GM19035 (cell line): ENCODE measurements around the gene FAM89B.
A peak's percentile ranks its signal among the peaks of the same experiment; 100 is the strongest.

Experiments
- ATAC-seq: cut with Tn5 transposase; IDR thresholded peaks from one replicate; pipeline ENCODE4 v1.9.1; 2021; ENCODE audit not compliant: unreplicated experiment

The FAM89B gene

GRCh38 chr11:65586676-65587075, 14.3 kb downstream of the FAM89B start:
- ATAC-seq, result no peak

- peak; percentile 76 for ATAC-seq
These were observed 16.1 kb downstream of the FAM89B start for GRCh38 chr11:65588199-65589054.

- ATAC-seq, result no peak
These were observed 17.3 kb downstream of the FAM89B start for GRCh38 chr11:65589444-65590239.

GRCh38 chr11:65590240-65590738, 18.0 kb downstream of the FAM89B start:
- no peak for ATAC-seq

- no peak for ATAC-seq
These were observed 19.9 kb downstream of the FAM89B start for GRCh38 chr11:65591939-65592857.

DNA sequence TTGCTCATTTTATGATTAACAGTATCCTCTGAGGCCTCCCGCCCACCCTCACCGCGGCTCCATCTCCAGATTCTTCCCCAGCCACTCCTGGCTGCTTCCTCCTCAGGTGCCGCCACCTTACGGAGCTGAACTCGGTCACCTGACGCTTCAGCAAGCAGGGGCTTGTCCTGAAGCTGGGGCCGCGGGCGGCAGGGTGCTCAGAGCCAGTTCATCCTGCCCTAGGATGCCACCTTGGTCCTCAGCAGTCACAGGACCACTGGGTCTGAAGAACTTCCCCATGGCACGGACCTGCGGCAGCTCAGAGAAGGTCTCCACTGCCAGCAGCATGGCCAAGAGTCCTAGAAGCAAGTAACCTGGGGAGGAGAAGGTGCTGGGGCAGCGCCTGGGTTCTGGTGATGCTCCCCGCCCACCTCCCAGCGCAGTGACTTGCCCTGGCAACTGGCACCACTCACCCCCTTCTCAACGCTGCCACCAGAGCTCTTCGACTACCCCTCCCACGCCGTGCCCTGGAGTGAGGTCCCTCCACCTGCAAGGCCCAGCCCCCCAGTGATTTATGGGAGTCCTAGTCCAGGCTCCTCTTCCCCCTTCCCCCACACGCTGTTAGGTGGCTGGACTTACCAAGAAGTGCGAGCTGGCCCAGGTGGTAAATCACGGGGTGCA, 20.6 kb downstream of the FAM89B start:
- no peak for ATAC-seq

- ATAC-seq, result no peak
These were observed 21.4 kb downstream of the FAM89B start for GRCh38 chr11:65593518-65594414.

- ATAC-seq, result no peak
These were observed 22.8 kb downstream of the FAM89B start for GRCh38 chr11:65595131-65595530.

DNA sequence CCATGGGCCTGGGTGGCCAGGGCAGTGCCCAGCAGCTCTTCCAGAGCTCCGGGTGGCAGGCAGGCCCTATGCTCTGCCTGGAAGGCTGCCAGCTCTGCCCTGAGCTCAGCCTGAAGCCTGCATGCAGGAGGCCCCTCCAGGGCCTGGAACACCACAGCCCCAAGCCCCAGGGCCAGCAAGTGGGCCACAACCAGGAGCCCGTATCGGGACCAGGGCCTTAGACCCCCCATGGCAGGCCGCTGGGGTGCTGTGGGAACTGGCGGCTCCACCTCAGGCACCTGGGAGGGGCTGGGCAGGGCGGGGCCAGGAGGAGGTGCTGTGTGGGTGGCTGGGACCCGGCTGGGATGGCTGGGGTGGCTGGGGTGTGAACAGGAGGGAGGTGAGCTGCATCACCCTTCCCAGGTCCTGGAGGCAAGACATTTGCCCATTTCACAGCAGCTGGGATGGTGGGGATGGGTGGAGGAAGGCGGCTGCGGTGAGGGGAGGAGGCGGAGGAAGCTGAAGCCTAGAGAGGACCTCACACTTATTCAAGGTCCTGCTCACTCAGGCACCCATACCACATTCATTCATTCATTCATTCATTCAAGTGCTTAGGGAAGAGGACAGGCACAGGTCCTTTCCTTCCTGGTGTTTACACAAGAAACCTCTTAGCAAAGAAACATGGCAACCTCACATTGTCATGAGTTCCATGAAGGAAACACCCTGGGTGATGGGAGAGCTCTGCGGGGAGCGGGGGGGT, 23.4 kb downstream of the FAM89B start, which contains the start of gene KCNK7:
Gene KCNK7 (minus strand): TSS at position 258 of the 739 bp plus-strand sequence. CDS start 28 bp downstream, at position 230.
- ATAC-seq, result no peak

DNA sequence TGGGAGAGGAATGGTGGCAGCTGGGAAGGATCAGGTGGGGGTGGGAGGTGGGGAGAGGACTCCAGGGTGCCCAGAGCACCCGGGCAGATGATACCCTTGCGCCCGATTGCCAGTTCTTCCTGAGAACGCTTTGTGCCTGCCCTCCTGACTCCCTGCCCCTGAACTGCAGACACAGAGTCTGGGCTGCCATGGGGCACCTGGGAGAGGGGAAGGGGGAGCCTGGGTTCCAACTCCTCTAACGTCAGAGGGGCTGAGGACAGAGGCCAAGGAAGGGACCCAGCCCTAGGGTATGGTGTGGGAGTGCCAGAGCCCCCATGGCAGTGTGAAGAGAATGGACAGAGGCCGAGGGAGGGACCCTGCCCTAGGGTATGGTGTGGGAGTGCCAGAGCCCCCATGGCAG, 24.2 kb downstream of the FAM89B start:
- no peak for ATAC-seq

- no peak for ATAC-seq
These were observed 25.9 kb downstream of the FAM89B start for GRCh38 chr11:65598258-65598699.

- ATAC-seq, result no peak
These were observed 27.0 kb downstream of the FAM89B start for GRCh38 chr11:65599216-65599954.

- ATAC-seq, result no peak
These were observed 27.6 kb downstream of the FAM89B start for GRCh38 chr11:65599955-65600246.

GRCh38 chr11:65604258-65604657, 31.9 kb downstream of the FAM89B start:
- ATAC-seq, result no peak

DNA sequence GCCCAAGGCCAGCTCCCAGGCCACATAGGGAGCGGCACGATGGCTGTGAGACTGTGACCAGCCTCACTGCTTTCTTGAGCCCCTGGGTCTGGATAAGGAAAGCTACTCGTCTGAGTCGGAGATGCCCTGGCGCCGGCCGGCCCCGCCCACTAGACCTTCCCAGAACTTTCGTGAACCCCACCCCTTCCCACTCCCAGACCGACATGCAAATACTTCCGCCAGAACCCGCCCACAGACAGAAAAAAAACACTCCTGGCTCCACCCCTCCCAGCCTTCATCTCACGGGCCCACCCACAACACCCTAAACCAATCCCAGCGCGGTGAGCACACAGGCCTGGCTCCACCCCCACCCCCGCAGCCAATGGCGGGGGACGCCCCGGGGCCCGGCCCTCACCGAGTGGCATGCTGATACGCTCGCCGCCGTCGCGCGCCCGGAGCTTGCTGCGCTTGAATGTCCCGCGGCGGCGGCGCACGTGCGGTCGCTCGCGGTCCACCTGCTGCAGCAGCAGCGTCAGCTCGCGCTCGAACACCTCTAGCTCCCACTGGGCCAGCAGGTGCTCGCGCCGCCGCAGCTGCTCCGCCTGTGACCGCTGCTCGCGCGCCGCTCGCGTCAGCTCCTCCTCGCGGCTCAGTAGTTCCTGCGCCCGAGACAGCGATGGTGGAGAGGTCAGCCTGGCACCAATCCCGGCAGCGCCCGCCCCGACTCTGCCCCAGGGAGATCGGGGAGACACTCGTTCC, 34.7 kb downstream of the FAM89B start:
- ATAC-seq, result no peak

DNA sequence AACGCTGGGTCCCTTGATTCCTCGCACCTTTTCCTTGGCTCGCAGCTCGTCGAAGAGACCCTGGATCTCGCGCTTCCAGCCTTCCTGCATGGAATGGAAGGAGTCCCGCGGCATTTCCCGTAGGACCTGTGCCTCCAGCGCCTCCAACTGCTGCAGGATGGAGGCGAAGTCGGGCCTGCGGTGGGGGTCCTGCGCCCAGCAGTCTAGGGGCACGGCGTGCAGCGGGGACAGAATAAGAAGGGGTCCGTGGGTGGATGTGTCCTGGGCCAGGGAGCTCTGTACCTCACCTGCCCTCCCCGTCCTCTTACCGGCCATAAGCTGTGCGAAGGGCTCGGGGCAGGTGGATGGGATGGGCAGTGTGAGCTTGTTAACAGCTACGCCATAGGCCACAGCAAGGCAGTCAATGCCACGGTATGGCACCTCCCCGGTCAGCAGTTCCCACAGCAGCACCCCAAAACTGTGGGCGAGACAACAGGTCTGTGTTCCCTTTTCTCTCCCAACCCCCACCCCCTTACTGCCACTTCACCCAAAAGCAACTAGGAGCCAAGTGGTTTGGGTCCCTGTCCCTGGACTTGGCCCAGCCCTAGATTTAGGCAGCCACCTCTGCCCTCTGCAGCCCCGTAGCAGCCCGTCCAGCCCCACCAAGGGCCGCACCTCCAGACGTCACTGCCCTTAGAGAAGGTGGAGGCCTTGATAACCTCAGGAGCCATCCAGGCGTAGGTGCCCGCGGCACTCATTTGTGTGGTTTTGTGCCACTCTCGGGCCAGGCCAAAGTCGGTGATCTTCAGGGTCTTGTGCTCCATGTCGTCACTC, 35.5 kb downstream of the FAM89B start:
- no peak for ATAC-seq
